Transverse colon (tissue), 4 donors: ENCODE measurements around the gene FLT1.

ENCODE experiments used
- CTCF ChIP-seq, 5 experiments: fragments of 200-600 bp in 3 of 5; fragments of 450-650 bp in 2 of 5; sonication (generic) in 3 of 5; IDR thresholded peaks; 1 replicate in 2 of 5; 2 replicates in 3 of 5; pipeline ENCODE4 v1.5.1; 2016 to 2017; ENCODE audit warnings: antibody characterized with exemption in 5 of 5, inconsistent platforms in 3 of 5, mild to moderate bottlenecking in 2 of 5, moderate library complexity in 1 of 5
- EP300 ChIP-seq: sonication (generic); formaldehyde crosslinking; IDR thresholded peaks from one replicate; pipeline ENCODE4 v1.6.1; 2017; ENCODE audit warnings: antibody characterized with exemption, low read depth
- POLR2A ChIP-seq: fragments of 450-650 bp; IDR thresholded peaks from one replicate; pipeline ENCODE4 v1.6.1; 2016; ENCODE audit warnings: antibody characterized with exemption, mild to moderate bottlenecking, moderate library complexity
- POLR2AphosphoS5 ChIP-seq, 3 donors: sonication (generic); formaldehyde crosslinking; IDR thresholded peaks; one replicate each; pipeline ENCODE4 v1.6.1; 2016; ENCODE audit warnings: antibody characterized with exemption in 3 of 3

GRCh38 chr13:28319528-28319927 is 175.4 kb downstream of the FLT1 start:
- TF ChIP-seq CTCF (IDR thresholded peaks at IDR 0.05) (no peak), POLR2A (no peak), POLR2AphosphoS5 (IDR thresholded peaks at IDR 0.05) (no peak), EP300 (no peak)
